Vagina (tissue), 2 donors: ENCODE data around the gene CHRND.

Experiments used
- POLR2A ChIP-seq, 2 donors: fragments of 450-650 bp; IDR thresholded peaks; one replicate each; pipeline ENCODE4 v1.6.1; 2017; ENCODE audit warnings: antibody characterized with exemption in 2 of 2, mild to moderate bottlenecking in 2 of 2, moderate library complexity in 2 of 2
- POLR2AphosphoS5 ChIP-seq, 2 donors: sonication (generic); formaldehyde crosslinking; IDR thresholded peaks; one replicate each; pipeline ENCODE4 v1.9.0; 2017; ENCODE audit warnings: antibody characterized with exemption in 2 of 2, mild to moderate bottlenecking in 2 of 2, low read depth in 1 of 2; ENCODE audit not compliant: insufficient read depth in 1 of 2
- TF ChIP-seq, protein P1 (sequence below), 3 experiments: fragments of 450-650 bp in 2 of 3; fragments of 200-600 bp in 1 of 3; sonication (generic) in 1 of 3; IDR thresholded peaks; one replicate each; pipeline ENCODE4 v1.5.1; 2017 to 2019; ENCODE audit warnings: antibody characterized with exemption in 3 of 3, mild to moderate bottlenecking in 2 of 3, moderate library complexity in 2 of 3

GRCh38 chr2:232485348-232485756 lies 40.6 kb upstream of the CHRND start:
- TF ChIP-seq, protein P1, sequence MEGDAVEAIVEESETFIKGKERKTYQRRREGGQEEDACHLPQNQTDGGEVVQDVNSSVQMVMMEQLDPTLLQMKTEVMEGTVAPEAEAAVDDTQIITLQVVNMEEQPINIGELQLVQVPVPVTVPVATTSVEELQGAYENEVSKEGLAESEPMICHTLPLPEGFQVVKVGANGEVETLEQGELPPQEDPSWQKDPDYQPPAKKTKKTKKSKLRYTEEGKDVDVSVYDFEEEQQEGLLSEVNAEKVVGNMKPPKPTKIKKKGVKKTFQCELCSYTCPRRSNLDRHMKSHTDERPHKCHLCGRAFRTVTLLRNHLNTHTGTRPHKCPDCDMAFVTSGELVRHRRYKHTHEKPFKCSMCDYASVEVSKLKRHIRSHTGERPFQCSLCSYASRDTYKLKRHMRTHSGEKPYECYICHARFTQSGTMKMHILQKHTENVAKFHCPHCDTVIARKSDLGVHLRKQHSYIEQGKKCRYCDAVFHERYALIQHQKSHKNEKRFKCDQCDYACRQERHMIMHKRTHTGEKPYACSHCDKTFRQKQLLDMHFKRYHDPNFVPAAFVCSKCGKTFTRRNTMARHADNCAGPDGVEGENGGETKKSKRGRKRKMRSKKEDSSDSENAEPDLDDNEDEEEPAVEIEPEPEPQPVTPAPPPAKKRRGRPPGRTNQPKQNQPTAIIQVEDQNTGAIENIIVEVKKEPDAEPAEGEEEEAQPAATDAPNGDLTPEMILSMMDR (IDR thresholded peaks at IDR 0.05): no peak
- TF ChIP-seq POLR2AphosphoS5 (IDR thresholded peaks at IDR 0.05; ENCODE audit: insufficient read depth in 1 of 2, low read depth in 1 of 2): no peak
- no peak for TF ChIP-seq POLR2A (IDR thresholded peaks at IDR 0.05)
